GM19025 (cell line): ENCODE data around the gene SP140.

Experiments
- ATAC-seq: cut with Tn5 transposase; IDR thresholded peaks from one replicate; pipeline ENCODE4 v1.9.1; 2021; ENCODE audit warnings: mild to moderate bottlenecking, low read depth, moderate library complexity; ENCODE audit not compliant: unreplicated experiment

The SP140 gene

DNA sequence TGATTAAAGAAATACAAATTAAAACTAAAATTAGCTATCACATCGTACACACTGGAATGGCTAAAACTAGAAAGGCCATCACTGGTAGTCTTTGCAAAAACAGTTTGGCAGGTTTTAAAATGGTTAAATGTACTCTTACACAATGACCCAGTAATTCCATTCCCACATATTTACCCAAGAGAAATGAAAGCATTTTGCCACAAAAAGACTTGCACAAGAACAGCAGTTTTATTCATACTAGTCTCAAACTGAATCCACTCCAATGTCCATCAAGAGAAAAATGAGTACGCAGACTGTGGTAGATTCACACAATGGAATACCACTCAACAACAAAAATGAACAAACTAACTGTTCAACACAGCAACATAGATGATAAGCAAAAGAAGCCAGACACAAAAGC is 130.5 kb downstream of the SP140 start:
- ATAC-seq: no peak

DNA sequence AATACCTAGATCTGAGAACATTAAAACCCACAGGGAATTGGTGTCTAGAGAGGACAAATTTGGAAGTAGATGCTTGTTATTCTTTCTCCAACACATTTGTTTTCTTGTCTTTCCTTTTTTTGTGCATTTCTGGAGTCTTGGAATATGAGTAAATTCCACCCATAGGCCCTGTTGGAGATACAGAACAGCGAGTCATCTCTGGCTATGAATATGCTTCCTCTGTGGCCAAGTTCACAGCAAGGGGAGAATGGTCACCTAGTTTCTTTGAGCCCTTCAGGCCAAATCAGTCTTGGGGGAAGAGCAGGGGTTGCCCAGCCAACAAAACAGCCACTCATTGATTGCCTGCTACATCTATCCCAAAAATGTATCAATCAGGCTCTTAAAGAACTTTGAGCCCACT is 132.8 kb downstream of the SP140 start:
- ATAC-seq: no peak

DNA sequence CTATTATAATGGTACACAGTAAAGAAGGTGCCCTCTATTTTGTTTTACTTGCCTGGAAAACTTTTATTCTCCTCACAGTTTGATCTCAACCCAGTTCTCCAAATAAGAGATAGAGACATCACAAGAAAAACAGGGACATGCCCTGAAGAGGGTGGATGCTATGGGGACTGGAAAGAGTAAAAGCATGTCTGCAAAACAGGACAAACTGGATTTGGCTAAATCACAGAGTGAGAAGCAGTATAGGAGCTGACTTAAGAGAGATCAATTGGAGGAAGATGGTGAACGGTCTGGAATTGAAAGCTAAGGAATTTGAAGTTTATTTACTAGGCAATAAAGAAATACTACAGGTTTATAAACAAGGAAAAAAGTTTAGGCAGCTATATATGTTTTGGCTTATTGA is 134.5 kb downstream of the SP140 start:
- ATAC-seq: no peak

DNA sequence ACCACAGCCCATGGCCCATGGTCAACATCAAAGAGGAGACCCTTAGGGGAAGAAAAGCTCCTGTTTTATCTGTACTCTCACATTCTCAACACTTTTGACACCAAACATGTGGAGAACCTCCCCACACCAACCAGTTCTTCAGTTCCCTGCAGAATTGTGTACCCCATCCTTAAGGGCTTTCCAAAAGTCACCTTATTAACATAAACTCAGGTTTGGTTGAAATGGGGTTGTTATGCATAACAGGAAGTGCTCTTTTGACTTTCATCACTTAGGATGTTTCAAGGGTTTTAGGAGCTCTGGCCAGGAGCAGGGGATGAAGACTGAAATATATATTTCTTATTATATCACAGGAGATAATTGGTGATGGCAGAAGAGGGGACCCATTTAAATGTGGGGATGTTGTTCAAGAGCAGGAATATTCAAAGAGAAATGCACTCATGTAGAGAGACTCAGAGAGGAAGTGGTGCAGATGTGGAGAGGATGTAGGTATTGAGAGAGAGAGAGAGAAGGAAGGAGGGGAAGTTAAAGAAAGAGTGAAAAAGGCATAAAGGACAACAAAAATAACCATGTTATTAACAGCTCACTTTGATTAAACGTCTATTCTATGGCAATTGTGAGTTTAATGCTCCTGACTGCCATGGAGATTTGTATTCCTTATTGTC is 136.6 kb downstream of the SP140 start:
- ATAC-seq: no peak
